BE2C (cell line): Measurements from ENCODE around the gene TPM1.
"Not testable (repeated sequence)": the region's sequence is repeated elsewhere in the genome, so short reads cannot be mapped to it uniquely, and the experiment has no call there.

Experiments
- DNase-seq: peaks from one replicate; pipeline ENCODE4 v3.0.0-alpha.2; 2020
- H3K27me3 ChIP-seq: fragments of 250-450 bp; sonication (Bioruptor Pico); 2 replicates; pipeline ENCODE4 v1.5.1; 2020; ENCODE audit warnings: mild to moderate bottlenecking
- H3K36me3 ChIP-seq: fragments of 250-450 bp; sonication (Bioruptor Pico); 2 replicates; pipeline ENCODE4 v1.5.1; 2020; ENCODE audit warnings: mild to moderate bottlenecking
- H3K4me1 ChIP-seq: fragments of 250-450 bp; sonication (Bioruptor Pico); 2 replicates; pipeline ENCODE4 v1.5.1; 2020
- H3K4me3 ChIP-seq: 2 replicates; pipeline ENCODE4 v1.5.1; 2011; ENCODE audit warnings: low read depth, low read length
- H3K9me3 ChIP-seq: fragments of 250-450 bp; sonication (Bioruptor Pico); 2 replicates; pipeline ENCODE4 v1.5.1; 2020
- TF ChIP-seq, protein P1 (sequence below): IDR thresholded peaks from 2 replicates; pipeline ENCODE4 v1.5.1; 2012; ENCODE audit warnings: mild to moderate bottlenecking, low read depth, low read length

TPM1 gene

DNA sequence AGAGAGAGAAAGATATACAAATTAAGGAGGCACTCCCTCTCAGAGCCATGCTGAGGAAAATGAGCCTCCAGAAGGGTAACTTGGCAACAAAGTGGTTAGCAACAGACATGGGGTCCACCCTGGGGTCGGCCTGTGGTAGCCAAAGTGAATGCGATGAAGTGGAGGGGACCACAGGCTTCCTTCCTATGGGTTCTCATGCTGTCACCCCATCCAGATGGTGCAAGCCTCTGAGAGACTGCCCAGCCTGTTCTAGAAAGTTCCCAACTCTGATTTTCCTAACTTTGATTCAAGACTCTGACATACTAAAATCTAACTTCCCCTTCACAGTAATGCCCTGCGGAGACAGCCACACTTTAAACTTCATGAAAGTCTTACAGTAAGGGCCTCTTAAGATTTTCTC is 60.9 kb downstream of the TPM1 start:
- H3K9me3 ChIP-seq: peaks cover 4% of the 10 kb centered on the region
- H3K27me3 ChIP-seq: no peaks in the 10 kb centered on the region
- no peaks in the 10 kb centered on the region for H3K36me3 ChIP-seq
- TF ChIP-seq, protein P1, sequence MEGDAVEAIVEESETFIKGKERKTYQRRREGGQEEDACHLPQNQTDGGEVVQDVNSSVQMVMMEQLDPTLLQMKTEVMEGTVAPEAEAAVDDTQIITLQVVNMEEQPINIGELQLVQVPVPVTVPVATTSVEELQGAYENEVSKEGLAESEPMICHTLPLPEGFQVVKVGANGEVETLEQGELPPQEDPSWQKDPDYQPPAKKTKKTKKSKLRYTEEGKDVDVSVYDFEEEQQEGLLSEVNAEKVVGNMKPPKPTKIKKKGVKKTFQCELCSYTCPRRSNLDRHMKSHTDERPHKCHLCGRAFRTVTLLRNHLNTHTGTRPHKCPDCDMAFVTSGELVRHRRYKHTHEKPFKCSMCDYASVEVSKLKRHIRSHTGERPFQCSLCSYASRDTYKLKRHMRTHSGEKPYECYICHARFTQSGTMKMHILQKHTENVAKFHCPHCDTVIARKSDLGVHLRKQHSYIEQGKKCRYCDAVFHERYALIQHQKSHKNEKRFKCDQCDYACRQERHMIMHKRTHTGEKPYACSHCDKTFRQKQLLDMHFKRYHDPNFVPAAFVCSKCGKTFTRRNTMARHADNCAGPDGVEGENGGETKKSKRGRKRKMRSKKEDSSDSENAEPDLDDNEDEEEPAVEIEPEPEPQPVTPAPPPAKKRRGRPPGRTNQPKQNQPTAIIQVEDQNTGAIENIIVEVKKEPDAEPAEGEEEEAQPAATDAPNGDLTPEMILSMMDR: no peak
- no peak overlapping the region for H3K4me3 ChIP-seq
- H3K4me1 ChIP-seq: no peaks in the 10 kb centered on the region
- DNase-seq: no peak

DNA sequence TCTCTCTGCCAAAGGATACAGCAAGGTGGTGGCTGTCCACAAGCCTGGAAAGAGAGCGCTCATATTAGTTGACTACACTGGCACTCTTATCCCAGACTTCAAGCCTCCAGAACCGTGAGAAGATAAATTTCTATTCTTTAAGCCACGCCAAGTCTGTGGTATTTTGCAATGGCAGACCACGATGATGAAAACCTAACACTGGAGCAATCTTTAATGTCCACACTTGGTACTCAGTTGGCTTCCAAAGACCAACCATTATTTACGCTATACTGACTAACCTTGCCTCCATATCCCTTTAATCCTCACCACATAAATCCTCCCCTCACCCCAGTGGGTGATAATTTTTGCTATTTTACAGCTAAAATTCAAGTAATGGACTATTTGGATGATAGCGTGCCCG is 62.2 kb downstream of the TPM1 start:
- H3K4me1 ChIP-seq: no peaks in the 10 kb centered on the region
- H3K36me3 ChIP-seq: no peaks in the 10 kb centered on the region
- H3K27me3 ChIP-seq: no peaks in the 10 kb centered on the region
- H3K9me3 ChIP-seq: peaks cover 4% of the 10 kb centered on the region
- TF ChIP-seq, protein P1: no peak
- no peak overlapping the region for H3K4me3 ChIP-seq
- no peak for DNase-seq

DNA sequence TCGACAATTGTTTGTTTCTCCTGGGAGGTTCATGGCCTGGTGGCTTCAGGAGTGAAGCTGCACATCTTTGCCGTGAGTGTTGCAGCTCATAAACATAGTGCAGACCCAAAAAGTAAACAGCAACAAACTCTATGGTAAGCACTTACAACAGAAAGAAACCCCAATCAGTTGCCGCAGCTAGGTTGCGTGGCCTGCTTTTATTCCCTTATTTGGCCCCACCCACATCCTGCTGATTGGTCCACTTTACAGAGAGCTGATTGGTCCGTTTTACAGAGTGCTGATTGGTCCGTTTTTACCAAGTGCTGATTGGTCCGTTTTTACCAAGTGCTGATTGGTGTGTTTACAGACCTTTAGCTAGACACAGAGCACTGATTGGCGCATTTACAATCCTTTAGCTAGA is 62.8 kb downstream of the TPM1 start:
- H3K4me3 ChIP-seq, H3K4me1 ChIP-seq, H3K36me3 ChIP-seq, H3K27me3 ChIP-seq, H3K9me3 ChIP-seq: not testable (repeated sequence)
- DNase-seq: peak; percentile 22

DNA sequence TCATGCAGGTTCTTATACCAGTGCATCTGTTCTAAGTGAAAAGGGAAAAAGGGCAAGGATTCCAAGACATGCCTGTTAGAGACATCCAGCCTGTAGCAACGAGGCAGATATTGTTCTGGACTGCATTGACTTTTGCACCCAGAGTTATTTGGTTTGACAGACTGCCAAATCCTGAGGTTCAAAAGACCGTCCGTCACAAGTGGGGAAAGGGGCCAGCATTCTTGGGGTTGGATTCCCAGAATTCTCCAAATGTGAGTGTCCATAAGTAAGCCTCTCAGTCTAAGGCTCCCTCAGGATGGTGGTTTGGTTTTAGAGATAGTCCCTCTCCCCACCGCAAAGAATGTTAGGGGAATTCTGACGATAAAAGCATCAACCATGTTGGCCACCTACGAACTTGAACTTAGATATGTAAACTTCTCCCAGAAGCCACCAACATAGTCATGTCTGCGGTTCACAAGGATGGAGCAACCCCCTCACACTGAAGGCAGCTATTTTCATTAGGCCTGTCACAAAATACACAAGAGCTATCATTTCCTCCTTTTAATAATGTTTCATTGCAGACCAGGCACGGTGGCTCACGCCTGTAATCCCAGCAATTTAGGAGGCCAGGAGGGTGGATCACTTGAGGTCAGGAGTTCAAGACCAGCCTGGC is 65.5 kb downstream of the TPM1 start:
- no peak for DNase-seq
- Histone ChIP-seq H3K4me3 (no peak overlapping the region), H3K4me1 (no peaks in the 10 kb centered on the region), H3K27me3 (no peaks in the 10 kb centered on the region), H3K9me3 (peaks cover 4% of the 10 kb centered on the region; the same call in 1 of the 2 replicates), H3K36me3 (no peaks in the 10 kb centered on the region)
- TF ChIP-seq, protein P1: no peak

DNA sequence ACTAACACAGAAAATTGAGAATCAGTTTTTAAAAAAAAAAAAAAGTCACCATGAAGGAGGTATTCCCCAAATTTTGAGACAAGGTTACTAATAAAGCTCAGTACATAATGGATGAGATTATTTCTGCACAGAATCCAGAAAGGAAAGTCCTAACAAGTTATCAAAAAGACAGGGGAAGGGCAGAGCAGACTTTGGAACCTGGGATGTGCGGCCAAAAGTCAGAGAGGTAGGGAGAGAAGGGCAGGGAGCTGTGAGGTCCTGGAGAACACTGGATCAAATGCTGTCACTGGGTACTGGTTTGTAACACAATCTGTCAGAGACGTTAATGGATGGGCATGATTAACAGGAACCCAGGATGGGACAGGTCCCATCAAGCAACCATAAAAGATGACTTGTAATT is 67.0 kb downstream of the TPM1 start:
- no peaks in the 10 kb centered on the region for H3K36me3 ChIP-seq
- no peak for DNase-seq
- no peaks in the 10 kb centered on the region for H3K4me1 ChIP-seq
- H3K4me3 ChIP-seq: no peak overlapping the region
- TF ChIP-seq, protein P1: no peak
- H3K9me3 ChIP-seq: peaks cover 4% of the 10 kb centered on the region; the same call in 1 of the 2 replicates
- no peaks in the 10 kb centered on the region for H3K27me3 ChIP-seq

DNA sequence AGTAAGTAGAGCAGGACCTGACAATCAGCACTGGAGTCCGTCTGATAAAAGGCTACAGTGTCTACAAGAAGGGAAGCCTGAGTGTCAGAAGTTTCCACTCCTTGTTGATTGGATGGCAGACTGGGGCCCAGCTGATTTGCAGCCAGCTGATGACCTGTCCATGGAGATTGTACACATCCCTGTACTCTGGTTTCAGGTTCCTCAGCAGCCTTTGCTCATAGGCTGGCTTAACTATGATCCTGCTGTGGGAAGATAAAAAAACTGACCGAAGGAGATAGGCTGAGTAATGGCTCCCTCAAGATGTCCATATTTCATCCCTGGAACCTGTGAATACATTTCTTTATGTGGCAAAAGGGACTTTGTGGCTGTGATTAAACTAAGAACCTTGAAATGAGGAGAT is 67.4 kb downstream of the TPM1 start:
- no peak for DNase-seq

More for the DNA sequence above, 67.4 kb downstream of the TPM1 start:
- H3K4me3 ChIP-seq: no peak overlapping the region
- H3K36me3 ChIP-seq: no peaks in the 10 kb centered on the region
- H3K9me3 ChIP-seq: peaks cover 4% of the 10 kb centered on the region; the same call in 1 of the 2 replicates
- no peaks in the 10 kb centered on the region for H3K4me1 ChIP-seq
- TF ChIP-seq, protein P1: no peak
- H3K27me3 ChIP-seq: no peaks in the 10 kb centered on the region
